Upper lobe of left lung (tissue), 6 donors: Measurements from ENCODE around the gene SLC4A2. TPM values are rescaled to one million over a fixed set of nuclear protein-coding genes. Genes with fewer than 3 reads are reported as not detected.

Experiments
- ATAC-seq, 2 donors: fragments of 200-7000 bp; cut with Tn5 transposase; one replicate each; pipeline ENCODE4 v1.9.1; 2022; ENCODE audit warnings: mild to moderate bottlenecking in 2 of 2, moderate library complexity in 2 of 2; ENCODE audit not compliant: low FRiP score in 2 of 2
- DNase-seq, 2 donors: peaks; one replicate each; pipeline ENCODE4 v3.0.0-alpha.2; 2019 to 2020
- H3K27ac ChIP-seq, 4 donors: fragments of 200-600 bp; sonication (generic); one replicate each; pipeline ENCODE4 v1.5.1; 2016 to 2019
- H3K27me3 ChIP-seq, 4 donors: fragments of 200-600 bp; sonication (generic); one replicate each; pipeline ENCODE4 v1.5.1; 2017 to 2019
- H3K36me3 ChIP-seq, 4 donors: fragments of 200-600 bp; sonication (generic); one replicate each; pipeline ENCODE4 v1.5.1; 2016 to 2019
- H3K4me1 ChIP-seq, 4 donors: fragments of 200-600 bp; sonication (generic); one replicate each; pipeline ENCODE4 v1.5.1; 2018 to 2019
- H3K4me3 ChIP-seq, 4 donors: fragments of 200-600 bp; sonication (generic); one replicate each; pipeline ENCODE4 v1.5.1; 2017 to 2019; ENCODE audit warnings: mild to moderate bottlenecking in 2 of 4, moderate library complexity in 1 of 4
- H3K9me3 ChIP-seq, 4 donors: fragments of 200-600 bp; sonication (generic); one replicate each; pipeline ENCODE4 v1.5.1; 2018 to 2019
- EP300 ChIP-seq, 4 donors: sonication (generic); formaldehyde crosslinking; IDR thresholded peaks; one replicate each; pipeline ENCODE4 v1.5.1; 2017; ENCODE audit warnings: antibody characterized with exemption in 4 of 4, control low read depth in 2 of 4
- POLR2A ChIP-seq, 4 donors: fragments of 450-650 bp; IDR thresholded peaks; one replicate each; pipeline ENCODE4 v1.5.1; 2016 to 2017; ENCODE audit warnings: antibody characterized with exemption in 4 of 4, mild to moderate bottlenecking in 2 of 4
- POLR2AphosphoS5 ChIP-seq, 2 donors: sonication (generic); formaldehyde crosslinking; IDR thresholded peaks; one replicate each; pipeline ENCODE4 v1.5.1; 2017; ENCODE audit warnings: antibody characterized with exemption in 2 of 2
- WGBS, 2 donors: methylation state at CpG; one replicate each; pipeline ENCODE4 v1.1.5; 2017 to 2018; 5-methylcytosine and 5-hydroxymethylcytosine counted together
- total RNA-seq, 6 donors: library from RNA; depleted of rRNA in 4 of 6; stranded (reverse); fragments of >200 nt in 4 of 6; gene quantifications; one replicate each; pipeline versions ENCODE4 v1.1.0 to v1.2.1, GENCODE V29; 2016 to 2021
- TF ChIP-seq, protein P1 (sequence below), 6 experiments: fragments of 450-650 bp in 4 of 6; fragments of 200-600 bp in 2 of 6; sonication (generic) in 2 of 6; IDR thresholded peaks; one replicate each; pipeline ENCODE4 v1.5.1; 2016 to 2019; ENCODE audit warnings: antibody characterized with exemption in 6 of 6
- donor health status: DM: no; HTN: no; CAD: no; lungs with moderate emphysema.
- donor health status: DM: no; HTN: yes; CAD: no; lungs with severe emphysema.

The SLC4A2 gene
- total RNA-seq, 6 donors from 2014 or later: 88.4 to 312 (median 188) TPM

DNA sequence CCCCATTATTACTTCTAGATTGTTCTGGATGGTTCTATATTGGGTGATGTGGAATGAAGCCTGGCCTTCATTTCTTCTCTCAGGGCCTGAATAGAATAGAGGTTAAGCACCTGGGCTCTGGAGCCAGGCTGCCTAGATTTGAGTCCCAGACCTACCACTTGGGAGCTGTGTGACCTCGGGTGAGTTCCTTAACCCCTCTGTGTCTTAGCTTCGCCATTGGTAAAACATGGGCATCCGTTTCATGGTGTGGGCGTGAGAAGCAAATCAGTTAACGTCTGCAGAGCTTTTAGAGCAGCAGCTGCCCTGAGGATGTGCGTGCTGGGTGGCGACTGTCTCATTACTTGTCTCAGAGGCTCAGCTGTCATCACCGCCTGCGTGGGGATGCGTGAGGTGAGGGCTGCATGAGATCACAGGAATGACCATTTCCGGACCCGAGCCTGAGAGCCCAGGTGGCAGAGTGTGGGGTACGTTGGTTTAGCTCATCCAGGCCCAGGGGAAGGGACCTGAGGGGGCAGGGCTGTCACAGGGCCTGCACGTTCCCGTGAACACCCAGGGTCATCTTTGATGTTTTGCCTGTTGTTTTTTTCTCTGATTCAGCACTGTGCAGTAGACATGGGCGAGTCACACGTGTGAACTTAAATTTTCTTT lies 36.6 kb downstream of the SLC4A2 start:
- Histone ChIP-seq H3K9me3 (no peaks in the 10 kb centered on the region), H3K4me3 (no peak overlapping the region), H3K36me3 (peaks cover 0 to 20% (median 2%) of the 10 kb centered on the region in 4 donors), H3K4me1 (peaks cover 21 to 61% (median 38%) of the 10 kb centered on the region in 4 donors), H3K27me3 (no peaks in the 10 kb centered on the region), H3K27ac (peak overlapping the region in 1 of 4 donors; percentile 44)
- TF ChIP-seq, protein P1, sequence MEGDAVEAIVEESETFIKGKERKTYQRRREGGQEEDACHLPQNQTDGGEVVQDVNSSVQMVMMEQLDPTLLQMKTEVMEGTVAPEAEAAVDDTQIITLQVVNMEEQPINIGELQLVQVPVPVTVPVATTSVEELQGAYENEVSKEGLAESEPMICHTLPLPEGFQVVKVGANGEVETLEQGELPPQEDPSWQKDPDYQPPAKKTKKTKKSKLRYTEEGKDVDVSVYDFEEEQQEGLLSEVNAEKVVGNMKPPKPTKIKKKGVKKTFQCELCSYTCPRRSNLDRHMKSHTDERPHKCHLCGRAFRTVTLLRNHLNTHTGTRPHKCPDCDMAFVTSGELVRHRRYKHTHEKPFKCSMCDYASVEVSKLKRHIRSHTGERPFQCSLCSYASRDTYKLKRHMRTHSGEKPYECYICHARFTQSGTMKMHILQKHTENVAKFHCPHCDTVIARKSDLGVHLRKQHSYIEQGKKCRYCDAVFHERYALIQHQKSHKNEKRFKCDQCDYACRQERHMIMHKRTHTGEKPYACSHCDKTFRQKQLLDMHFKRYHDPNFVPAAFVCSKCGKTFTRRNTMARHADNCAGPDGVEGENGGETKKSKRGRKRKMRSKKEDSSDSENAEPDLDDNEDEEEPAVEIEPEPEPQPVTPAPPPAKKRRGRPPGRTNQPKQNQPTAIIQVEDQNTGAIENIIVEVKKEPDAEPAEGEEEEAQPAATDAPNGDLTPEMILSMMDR (IDR thresholded peaks at IDR 0.05): no peak
- no peak for TF ChIP-seq POLR2AphosphoS5 (IDR thresholded peaks at IDR 0.05)
- TF ChIP-seq EP300 (IDR thresholded peaks at IDR 0.05): no peak
- no peak for TF ChIP-seq POLR2A (IDR thresholded peaks at IDR 0.05)
- ATAC-seq: no peak
- no peak for DNase-seq
- WGBS, 2 donors: 80 to 86% methylated on average over 13 to 17 of the region's 17 CpGs

DNA sequence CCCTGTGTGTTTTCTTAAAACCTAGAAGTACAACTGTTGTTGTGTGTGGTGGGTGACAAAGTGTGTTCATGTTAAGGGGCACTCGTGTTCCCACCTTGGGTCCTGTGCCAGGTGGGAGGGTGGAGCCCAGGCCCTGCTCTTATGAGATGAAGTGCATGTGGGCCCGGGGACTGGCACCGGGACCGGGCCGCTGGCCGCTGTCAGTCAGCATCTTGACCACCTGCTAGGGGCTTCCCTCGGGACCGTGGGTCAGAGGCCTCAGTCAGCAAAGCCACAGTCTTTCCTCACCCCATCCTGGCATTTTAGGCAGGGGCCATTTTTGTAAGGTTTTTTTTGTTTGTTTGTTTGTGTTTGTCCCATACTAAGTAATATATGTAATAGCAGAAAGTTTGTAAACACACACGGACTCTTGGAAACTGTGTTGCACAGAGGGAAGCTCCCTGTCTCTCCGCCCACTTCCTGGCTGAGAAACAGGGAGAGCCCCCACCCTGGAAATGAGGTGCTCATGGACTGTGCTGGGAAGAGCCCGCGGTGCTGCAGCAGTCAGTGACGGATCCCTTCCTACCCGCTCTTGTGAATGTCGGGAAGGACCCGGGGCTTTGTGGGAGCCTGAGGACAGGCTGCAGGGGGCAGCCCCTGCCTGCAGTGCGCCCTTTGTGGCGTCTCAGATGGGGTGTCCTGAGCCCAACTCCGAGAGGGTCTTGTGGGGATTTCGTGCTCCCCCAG lies 40.3 kb downstream of the SLC4A2 start:
- TF ChIP-seq EP300 (IDR thresholded peaks at IDR 0.05): peak in 3 of 4 donors; percentile 42 to 90 (median 71)
- no peak for TF ChIP-seq POLR2A (IDR thresholded peaks at IDR 0.05)
- TF ChIP-seq POLR2AphosphoS5 (IDR thresholded peaks at IDR 0.05): peak; percentile 70 to 89
- TF ChIP-seq, protein P1 (IDR thresholded peaks at IDR 0.05): no peak
- peak; percentile 12 to 34 for ATAC-seq
- DNase-seq: peak in 1 of 2 donors; percentile 48
- Histone ChIP-seq H3K36me3 (peaks cover 0 to 6% (median under 1%) of the 10 kb centered on the region in 4 donors), H3K27me3 (no peaks in the 10 kb centered on the region), H3K4me3 (no peak overlapping the region), H3K27ac (peak overlapping the region in 3 of 4 donors; percentile 18 to 78 (median 48)), H3K9me3 (no peaks in the 10 kb centered on the region), H3K4me1 (peaks cover 4 to 43% (median 21%) of the 10 kb centered on the region in 4 donors)
- 38 to 75% methylated on average over 3 to 20 of the region's 20 CpGs for WGBS, 2 donors

DNA sequence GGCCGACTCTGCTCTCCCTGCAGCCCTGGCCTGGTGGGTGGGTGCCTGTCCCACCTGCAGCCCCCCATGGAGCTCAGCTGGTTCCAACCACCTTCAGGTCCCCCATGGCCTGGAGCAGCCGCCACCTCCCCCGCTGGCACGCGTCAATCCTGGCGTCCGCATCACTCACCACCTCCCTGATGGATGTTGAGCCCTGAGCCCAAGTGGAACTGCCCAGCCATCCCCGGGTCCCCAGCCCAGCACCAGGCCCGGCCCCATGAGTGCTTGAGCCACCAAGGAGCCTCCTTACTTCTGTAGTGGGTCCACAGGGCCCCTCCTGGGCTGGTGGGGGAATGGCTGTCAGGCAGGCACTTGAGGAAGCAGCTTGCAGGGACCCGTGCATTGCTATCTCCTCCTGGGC lies 41.5 kb downstream of the SLC4A2 start:
- peak in 1 of 2 donors; percentile 21 for ATAC-seq
- H3K9me3 ChIP-seq: no peaks in the 10 kb centered on the region

DNA sequence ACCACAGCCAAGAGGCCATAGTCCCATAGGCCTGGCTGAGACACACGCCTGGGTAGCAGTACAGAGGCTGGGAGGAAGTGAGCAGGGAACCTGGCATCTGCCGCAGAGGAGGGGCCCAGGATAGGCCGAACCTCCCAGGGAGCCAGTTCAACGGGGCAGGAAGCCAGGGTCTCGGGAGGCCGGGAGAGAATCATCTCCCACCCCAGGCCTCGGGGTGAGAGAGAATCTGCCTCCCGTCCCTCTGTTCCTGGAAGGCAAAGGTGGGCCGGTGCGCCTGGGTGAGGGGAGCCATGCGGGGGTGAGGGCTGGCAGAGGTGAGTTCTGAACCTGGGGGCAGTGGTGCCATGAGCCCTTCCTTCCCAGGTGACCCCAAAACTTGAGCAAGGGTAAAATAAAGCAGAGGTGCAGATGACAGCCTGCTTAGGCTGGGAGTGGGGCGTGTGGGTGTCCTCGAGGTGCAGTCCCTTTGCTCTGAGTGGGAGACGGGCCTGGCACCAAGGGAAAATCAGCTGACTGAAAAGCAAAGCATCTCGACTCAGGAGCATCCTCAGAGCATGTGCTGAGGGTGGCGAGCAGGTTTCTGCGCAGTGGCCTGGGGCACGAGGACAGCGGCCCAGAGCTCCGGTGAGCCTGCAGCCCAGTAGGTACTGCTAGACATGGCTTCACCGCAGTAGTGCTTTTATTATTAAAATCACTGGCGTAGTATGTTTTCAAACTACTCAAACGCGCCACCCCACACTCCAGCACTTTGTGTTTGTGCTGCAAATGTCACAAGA lies 42.4 kb downstream of the SLC4A2 start:
- TF ChIP-seq POLR2AphosphoS5 (IDR thresholded peaks at IDR 0.05): no peak
- no peak for TF ChIP-seq POLR2A (IDR thresholded peaks at IDR 0.05)
- TF ChIP-seq, protein P1 (IDR thresholded peaks at IDR 0.05): no peak
- TF ChIP-seq EP300 (IDR thresholded peaks at IDR 0.05): no peak
- Histone ChIP-seq H3K27me3 (no peaks in the 10 kb centered on the region), H3K4me3 (no peak overlapping the region), H3K9me3 (no peaks in the 10 kb centered on the region), H3K4me1 (peaks cover 0 to 33% (median 12%) of the 10 kb centered on the region in 4 donors), H3K27ac (peak overlapping the region in 2 of 4 donors; percentile 35), H3K36me3 (peaks cover 0 to 8% (median 2%) of the 10 kb centered on the region in 4 donors)
- WGBS, 2 donors: 85 to 86% methylated on average over 18 to 23 of the region's 24 CpGs
- DNase-seq (peak in 1 of 2 donors; percentile 38), ATAC-seq (peak; percentile 12 to 28)

More for the DNA sequence above, 41.5 kb downstream of the SLC4A2 start:
- Histone ChIP-seq H3K36me3 (peaks cover 0 to 6% (median 2%) of the 10 kb centered on the region in 4 donors), H3K27me3 (no peaks in the 10 kb centered on the region), H3K27ac (peak overlapping the region in 1 of 4 donors; percentile 35), H3K4me3 (no peak overlapping the region), H3K4me1 (peaks cover 0 to 33% (median 13%) of the 10 kb centered on the region in 4 donors)
- peak in 1 of 2 donors; percentile 78 for DNase-seq
- no peak for TF ChIP-seq POLR2A (IDR thresholded peaks at IDR 0.05)
- no peak for TF ChIP-seq POLR2AphosphoS5 (IDR thresholded peaks at IDR 0.05)
- TF ChIP-seq, protein P1 (IDR thresholded peaks at IDR 0.05): no peak
- TF ChIP-seq EP300 (IDR thresholded peaks at IDR 0.05): no peak
- 93% methylated on average over 7 of the region's 10 CpGs; no CpG with 5 or more reads in 1 of the 2 donors for WGBS, 2 donors
